SK-N-SH treated with all-trans-retinoic acid at 6 μM for 48 hours (cell line): ENCODE measurements around the gene MKX.

Experiments
- ATAC-seq: fragments of 200-7000 bp; cut with Tn5 transposase; 3 replicates; pipeline ENCODE4 v1.9.1; 2020; ENCODE audit warnings: mild to moderate bottlenecking, moderate library complexity
- BACH2 ChIP-seq: fragments of 250-450 bp; sonication (Bioruptor Pico); IDR thresholded peaks from 2 replicates; pipeline ENCODE4 v1.9.0; 2021; ENCODE audit warnings: mild to moderate bottlenecking, borderline replicate concordance
- CSDC2 ChIP-seq: fragments of 250-450 bp; sonication (Bioruptor Pico); IDR thresholded peaks from 2 replicates; pipeline ENCODE4 v1.5.0; 2020; ENCODE audit warnings: mild to moderate bottlenecking, moderate library complexity
- CSRNP3 ChIP-seq: fragments of 250-450 bp; sonication (Bioruptor Pico); IDR thresholded peaks from 2 replicates; pipeline ENCODE4 v1.5.1; 2021; ENCODE audit warnings: mild to moderate bottlenecking, moderate library complexity
- ESRRG ChIP-seq: fragments of 250-450 bp; sonication (Bioruptor Pico); IDR thresholded peaks from 2 replicates; pipeline ENCODE4 v1.6.1; 2021; ENCODE audit warnings: mild to moderate bottlenecking
- GLIS3 ChIP-seq: fragments of 250-450 bp; sonication (Bioruptor Pico); IDR thresholded peaks from 2 replicates; pipeline ENCODE4 v1.5.0; 2020; ENCODE audit warnings: mild to moderate bottlenecking, moderate library complexity
- ISL1 ChIP-seq: fragments of 250-450 bp; sonication (Bioruptor Pico); IDR thresholded peaks from 2 replicates; pipeline ENCODE4 v2.1.2; 2022; ENCODE audit warnings: mild to moderate bottlenecking, moderate library complexity
- OSR1 ChIP-seq: fragments of 250-450 bp; sonication (Bioruptor Pico); IDR thresholded peaks from 2 replicates; pipeline ENCODE4 v1.8.0; 2022; ENCODE audit warnings: moderate library complexity, mild to moderate bottlenecking, inconsistent platforms
- PATZ1 ChIP-seq: fragments of 250-450 bp; sonication (Bioruptor Pico); IDR thresholded peaks from 2 replicates; pipeline ENCODE4 v1.8.0; 2020; ENCODE audit warnings: mild to moderate bottlenecking, moderate library complexity, borderline replicate concordance
- POU6F1 ChIP-seq: fragments of 250-450 bp; sonication (Bioruptor Pico); IDR thresholded peaks from 2 replicates; pipeline ENCODE4 v1.8.0; 2021; ENCODE audit warnings: low read depth, mild to moderate bottlenecking, moderate library complexity, borderline replicate concordance
- PPARA ChIP-seq: fragments of 250-450 bp; sonication (Bioruptor Pico); IDR thresholded peaks from 2 replicates; pipeline ENCODE4 v1.5.0; 2020; ENCODE audit warnings: mild to moderate bottlenecking, borderline replicate concordance
- RARB ChIP-seq: fragments of 250-450 bp; sonication (Bioruptor Pico); IDR thresholded peaks from 2 replicates; pipeline ENCODE4 v1.8.0; 2021; ENCODE audit warnings: mild to moderate bottlenecking, moderate library complexity
- SNAI2 ChIP-seq: fragments of 250-450 bp; sonication (Bioruptor Pico); IDR thresholded peaks from 2 replicates; pipeline ENCODE4 v1.5.0; 2020; ENCODE audit warnings: mild to moderate bottlenecking, moderate library complexity
- TCF4 ChIP-seq: fragments of 250-450 bp; sonication (Bioruptor Pico); IDR thresholded peaks from 2 replicates; pipeline ENCODE4 v1.8.0; 2021; ENCODE audit warnings: mild to moderate bottlenecking, moderate library complexity, borderline replicate concordance
- TOX ChIP-seq: fragments of 250-450 bp; sonication (Bioruptor Pico); IDR thresholded peaks from 2 replicates; pipeline ENCODE4 v1.8.0; 2021; ENCODE audit warnings: mild to moderate bottlenecking, moderate library complexity, borderline replicate concordance
- TSHZ2 ChIP-seq: fragments of 250-450 bp; sonication (Bioruptor Pico); IDR thresholded peaks from 2 replicates; pipeline ENCODE4 v1.5.0; 2020; ENCODE audit warnings: mild to moderate bottlenecking, moderate library complexity
- ZC3H10 ChIP-seq: fragments of 250-450 bp; sonication (Bioruptor Pico); IDR thresholded peaks from 2 replicates; pipeline ENCODE4 v1.5.1; 2021; ENCODE audit warnings: mild to moderate bottlenecking, moderate library complexity
- ZFP30 ChIP-seq: fragments of 450-650 bp; formaldehyde crosslinking; IDR thresholded peaks from 2 replicates; pipeline ENCODE4 v1.5.0; 2022; ENCODE audit warnings: mild to moderate bottlenecking, moderate library complexity
- ZNF70 ChIP-seq: fragments of 450-650 bp; formaldehyde crosslinking; IDR thresholded peaks from 2 replicates; pipeline ENCODE4 v1.5.0; 2020; ENCODE audit warnings: mild to moderate bottlenecking, moderate library complexity
- ZNF8 ChIP-seq: fragments of 450-650 bp; formaldehyde crosslinking; IDR thresholded peaks from 2 replicates; pipeline ENCODE4 v1.5.0; 2020; ENCODE audit warnings: mild to moderate bottlenecking, moderate library complexity

Gene MKX

GRCh38 chr10:27752673-27753237 lies 7.1 kb upstream of the MKX start:
- no peak for TF ChIP-seq OSR1 (CRISPR knock-in tag)
- TF ChIP-seq ISL1 = no peak
- no peak for TF ChIP-seq PATZ1 (CRISPR knock-in tag)
- TF ChIP-seq ZC3H10 (CRISPR knock-in tag) = no peak
- no peak for ATAC-seq

- ATAC-seq = no peak
- TF ChIP-seq PATZ1 (CRISPR knock-in tag) (no peak), CSRNP3 (CRISPR knock-in tag) (no peak), TCF4 (CRISPR knock-in tag) (no peak), CSDC2 (no peak), TSHZ2 (no peak), PPARA (CRISPR knock-in tag) (no peak), POU6F1 (CRISPR knock-in tag) (no peak)
Measured at GRCh38 chr10:27748601-27749000, 3.0 kb upstream of the MKX start.

- TF ChIP-seq RARB (no peak), SNAI2 (CRISPR knock-in tag) (no peak), OSR1 (CRISPR knock-in tag) (no peak), TOX (CRISPR knock-in tag) (no peak)
Measured at GRCh38 chr10:27747096-27747451, 1.5 kb upstream of the MKX start.

GRCh38 chr10:27746397-27747095 lies 927 bp upstream of the MKX start:
- TF ChIP-seq TOX (CRISPR knock-in tag) = no peak
- no peak for TF ChIP-seq SNAI2 (CRISPR knock-in tag)
- TF ChIP-seq ZFP30 (CRISPR knock-in tag) = no peak
- no peak for TF ChIP-seq ZNF8 (CRISPR knock-in tag)
- no peak for TF ChIP-seq ZNF70 (CRISPR knock-in tag)
- TF ChIP-seq BACH2 (CRISPR knock-in tag) = no peak
- TF ChIP-seq ESRRG (CRISPR knock-in tag) = no peak
- TF ChIP-seq POU6F1 (CRISPR knock-in tag) = no peak
- TF ChIP-seq TCF4 (CRISPR knock-in tag) = no peak
- no peak for TF ChIP-seq CSRNP3 (CRISPR knock-in tag)
- TF ChIP-seq GLIS3 (CRISPR knock-in tag) = no peak
- TF ChIP-seq ZC3H10 (CRISPR knock-in tag) = no peak
- no peak for ATAC-seq

More at GRCh38 chr10:27747096-27747451, 1.5 kb upstream of the MKX start:
- ATAC-seq = no peak
